NCI-H1417 treated with DMSO at 0.1 percent for 48 hours (cell line): ENCODE measurements around the gene AFF1.
A peak's percentile ranks its signal among the peaks of the same experiment; 100 is the strongest.

Experiments used
- DNase-seq: peaks from one replicate; lab custom pipeline; 2025; lab: John Stamatoyannopoulos, UW

The AFF1 gene, protein sequence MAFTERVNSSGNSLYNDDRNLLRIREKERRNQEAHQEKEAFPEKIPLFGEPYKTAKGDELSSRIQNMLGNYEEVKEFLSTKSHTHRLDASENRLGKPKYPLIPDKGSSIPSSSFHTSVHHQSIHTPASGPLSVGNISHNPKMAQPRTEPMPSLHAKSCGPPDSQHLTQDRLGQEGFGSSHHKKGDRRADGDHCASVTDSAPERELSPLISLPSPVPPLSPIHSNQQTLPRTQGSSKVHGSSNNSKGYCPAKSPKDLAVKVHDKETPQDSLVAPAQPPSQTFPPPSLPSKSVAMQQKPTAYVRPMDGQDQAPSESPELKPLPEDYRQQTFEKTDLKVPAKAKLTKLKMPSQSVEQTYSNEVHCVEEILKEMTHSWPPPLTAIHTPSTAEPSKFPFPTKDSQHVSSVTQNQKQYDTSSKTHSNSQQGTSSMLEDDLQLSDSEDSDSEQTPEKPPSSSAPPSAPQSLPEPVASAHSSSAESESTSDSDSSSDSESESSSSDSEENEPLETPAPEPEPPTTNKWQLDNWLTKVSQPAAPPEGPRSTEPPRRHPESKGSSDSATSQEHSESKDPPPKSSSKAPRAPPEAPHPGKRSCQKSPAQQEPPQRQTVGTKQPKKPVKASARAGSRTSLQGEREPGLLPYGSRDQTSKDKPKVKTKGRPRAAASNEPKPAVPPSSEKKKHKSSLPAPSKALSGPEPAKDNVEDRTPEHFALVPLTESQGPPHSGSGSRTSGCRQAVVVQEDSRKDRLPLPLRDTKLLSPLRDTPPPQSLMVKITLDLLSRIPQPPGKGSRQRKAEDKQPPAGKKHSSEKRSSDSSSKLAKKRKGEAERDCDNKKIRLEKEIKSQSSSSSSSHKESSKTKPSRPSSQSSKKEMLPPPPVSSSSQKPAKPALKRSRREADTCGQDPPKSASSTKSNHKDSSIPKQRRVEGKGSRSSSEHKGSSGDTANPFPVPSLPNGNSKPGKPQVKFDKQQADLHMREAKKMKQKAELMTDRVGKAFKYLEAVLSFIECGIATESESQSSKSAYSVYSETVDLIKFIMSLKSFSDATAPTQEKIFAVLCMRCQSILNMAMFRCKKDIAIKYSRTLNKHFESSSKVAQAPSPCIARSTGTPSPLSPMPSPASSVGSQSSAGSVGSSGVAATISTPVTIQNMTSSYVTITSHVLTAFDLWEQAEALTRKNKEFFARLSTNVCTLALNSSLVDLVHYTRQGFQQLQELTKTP

DNA sequence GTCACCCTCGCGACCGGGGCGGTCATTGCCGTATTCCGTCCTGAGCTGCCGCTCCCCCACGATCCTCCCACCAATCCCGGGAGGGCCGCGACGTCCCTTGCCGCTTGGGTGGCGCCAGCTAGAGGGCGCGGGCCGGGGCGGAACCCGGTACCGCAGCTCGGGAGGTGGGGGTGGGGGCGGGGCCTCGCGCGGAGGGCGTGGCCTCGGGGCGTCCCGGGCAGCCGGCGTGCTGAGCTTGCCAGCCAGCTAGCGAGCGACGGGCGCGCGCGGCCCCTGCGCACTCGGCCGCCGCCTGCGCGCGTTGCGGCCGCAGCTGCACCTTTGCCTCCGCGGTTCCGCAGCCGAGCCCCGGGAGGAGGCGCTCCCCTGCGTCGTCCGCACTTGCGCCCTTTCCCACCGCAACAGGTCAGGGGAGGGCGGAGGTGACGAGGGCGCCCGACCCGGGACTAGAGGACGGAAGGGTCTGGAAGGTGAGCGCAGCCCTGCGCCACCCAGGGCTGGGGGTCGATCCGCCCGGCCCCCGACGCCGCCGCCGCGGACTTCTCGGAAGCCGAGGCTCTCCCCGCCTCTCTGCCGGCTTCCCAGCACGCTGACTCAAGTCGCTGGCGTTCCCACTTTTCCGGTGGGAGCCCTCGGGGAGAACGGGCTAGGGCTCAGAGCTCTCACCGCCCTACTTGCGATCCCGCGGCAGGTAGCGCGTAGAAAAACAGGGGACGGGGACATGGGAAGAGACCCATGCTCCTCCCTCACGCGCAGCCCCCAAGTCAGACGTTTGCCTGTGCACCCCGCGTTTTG is at the start of gene AFF1:
AFF1 (plus strand) TSS at position 241 of the 795 bp plus-strand sequence. CDS start 13,523 bp downstream, outside the sequence.
- DNase-seq, result peak; percentile 35

DNA sequence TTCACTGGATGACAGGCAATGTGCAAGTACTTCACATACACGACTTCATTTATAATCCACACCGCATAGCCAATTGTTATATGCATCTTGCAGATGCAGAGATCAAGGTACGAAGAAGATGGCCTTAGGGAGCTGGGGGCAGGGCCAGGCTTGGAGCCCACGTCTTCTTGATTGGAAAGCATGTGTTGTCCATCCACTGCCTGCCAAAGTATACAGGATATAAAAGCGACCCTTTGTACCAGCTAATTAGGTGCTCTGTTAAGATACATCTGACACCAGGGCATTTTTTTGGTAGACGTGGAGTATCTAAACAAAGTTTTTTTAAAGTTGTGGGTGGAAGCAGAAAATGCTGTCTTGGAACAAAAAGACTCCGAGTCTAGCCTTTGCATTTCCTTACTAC is 44.0 kb upstream of the AFF1 start:
- DNase-seq, result no peak

DNA sequence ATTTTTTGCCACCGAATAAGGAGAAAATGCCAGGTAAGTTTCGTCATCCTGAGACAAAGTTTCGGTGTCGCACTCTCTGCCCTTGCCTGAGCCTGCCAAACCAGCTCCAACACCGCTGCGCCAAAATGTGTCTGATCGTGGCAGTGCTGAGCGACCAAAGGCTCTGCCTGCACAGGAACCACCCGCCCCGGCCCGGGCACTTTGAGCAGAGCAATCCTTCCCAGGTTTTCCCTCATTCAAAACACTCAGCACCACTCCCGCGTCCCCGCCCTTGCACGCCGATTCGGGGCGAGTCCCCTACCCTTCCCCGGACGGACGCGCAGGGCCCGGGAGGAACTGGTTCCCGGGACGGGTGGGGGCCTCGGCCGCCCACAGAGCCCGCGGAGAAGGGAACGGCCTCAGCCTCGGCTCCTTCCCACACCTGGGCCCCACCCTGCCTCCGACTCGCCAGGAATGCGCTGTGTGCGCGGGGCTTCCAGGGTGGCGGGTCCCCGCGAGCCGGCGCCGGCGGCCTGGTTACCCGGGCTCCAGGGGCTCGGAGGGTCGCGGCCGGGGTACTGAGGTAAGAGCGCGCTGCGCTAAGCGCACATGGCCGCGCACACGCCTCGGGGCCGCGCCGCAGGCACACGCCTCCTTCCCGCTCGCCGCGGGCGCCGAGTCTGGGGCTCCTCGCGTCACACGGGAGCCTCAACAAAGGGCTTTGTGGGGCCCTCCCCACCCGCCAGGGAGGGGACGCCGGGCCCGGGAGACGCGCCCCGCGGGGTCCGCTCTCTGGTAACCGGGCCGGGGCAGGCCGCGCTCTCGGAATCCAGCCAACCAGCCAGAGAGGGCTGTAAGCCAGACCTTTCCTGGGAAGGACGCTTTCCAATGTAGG is 42.8 kb upstream of the AFF1 start, which contains the start of gene C4orf36:
C4orf36 (minus strand) TSS at position 661 of the 874 bp plus-strand sequence. CDS start 902 bp downstream, outside the sequence.
- peak; percentile 54 for DNase-seq

DNA sequence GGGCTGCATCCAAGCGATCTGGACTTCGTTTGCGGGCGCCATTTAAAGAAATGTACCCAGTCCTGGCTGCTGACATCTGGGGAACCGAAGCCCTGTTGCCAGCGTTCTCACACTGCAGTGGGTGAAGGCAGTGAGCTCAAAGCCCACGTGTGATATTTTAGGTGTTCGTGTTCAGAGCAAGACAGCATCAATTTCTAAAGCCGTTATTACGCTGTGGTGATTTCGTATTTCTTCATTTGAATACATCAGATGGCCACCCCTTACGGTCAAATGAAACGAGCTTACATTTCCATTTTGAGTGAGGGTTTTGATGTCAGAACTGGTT is 42.2 kb upstream of the AFF1 start:
- DNase-seq, result peak; percentile 54

DNA sequence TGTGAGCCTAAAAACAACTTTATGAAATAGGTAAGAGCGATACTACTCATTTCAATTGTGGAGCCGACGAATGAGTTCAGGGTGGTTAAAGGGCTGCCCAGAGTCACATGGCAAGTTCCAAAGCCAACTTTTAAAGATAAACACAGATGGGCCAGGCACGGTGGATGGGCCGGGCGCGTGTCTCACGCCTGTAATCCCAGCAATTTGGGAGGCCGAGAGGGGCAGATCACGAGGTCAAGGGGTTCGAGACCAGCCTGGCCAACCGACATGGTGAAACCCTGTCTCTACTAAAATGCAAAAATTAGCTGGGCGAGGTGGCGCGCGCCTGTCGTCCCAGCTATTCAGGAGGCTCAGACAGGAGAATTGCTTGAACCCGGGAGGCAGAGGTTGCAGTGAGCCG is 41.7 kb upstream of the AFF1 start:
- no peak for DNase-seq

DNA sequence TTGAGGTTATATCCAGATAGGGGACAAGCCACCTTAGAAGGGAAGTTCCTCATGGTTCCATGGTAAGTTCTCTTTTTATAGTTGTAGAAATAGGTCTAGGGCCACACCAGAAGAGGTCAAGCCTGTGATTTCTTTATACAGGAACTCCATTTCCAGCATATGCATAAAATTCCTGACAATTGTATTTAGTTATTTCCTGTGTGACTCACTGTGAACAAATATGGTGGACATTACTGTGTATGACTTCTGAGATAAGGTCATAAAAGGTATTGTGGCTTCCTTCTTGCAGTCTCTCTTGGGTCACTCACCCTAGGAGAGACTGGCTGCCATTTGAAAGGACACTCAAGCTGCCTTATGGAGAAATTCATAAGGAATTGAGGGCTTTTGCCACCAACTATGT is 40.4 kb upstream of the AFF1 start:
- DNase-seq, result no peak

DNA sequence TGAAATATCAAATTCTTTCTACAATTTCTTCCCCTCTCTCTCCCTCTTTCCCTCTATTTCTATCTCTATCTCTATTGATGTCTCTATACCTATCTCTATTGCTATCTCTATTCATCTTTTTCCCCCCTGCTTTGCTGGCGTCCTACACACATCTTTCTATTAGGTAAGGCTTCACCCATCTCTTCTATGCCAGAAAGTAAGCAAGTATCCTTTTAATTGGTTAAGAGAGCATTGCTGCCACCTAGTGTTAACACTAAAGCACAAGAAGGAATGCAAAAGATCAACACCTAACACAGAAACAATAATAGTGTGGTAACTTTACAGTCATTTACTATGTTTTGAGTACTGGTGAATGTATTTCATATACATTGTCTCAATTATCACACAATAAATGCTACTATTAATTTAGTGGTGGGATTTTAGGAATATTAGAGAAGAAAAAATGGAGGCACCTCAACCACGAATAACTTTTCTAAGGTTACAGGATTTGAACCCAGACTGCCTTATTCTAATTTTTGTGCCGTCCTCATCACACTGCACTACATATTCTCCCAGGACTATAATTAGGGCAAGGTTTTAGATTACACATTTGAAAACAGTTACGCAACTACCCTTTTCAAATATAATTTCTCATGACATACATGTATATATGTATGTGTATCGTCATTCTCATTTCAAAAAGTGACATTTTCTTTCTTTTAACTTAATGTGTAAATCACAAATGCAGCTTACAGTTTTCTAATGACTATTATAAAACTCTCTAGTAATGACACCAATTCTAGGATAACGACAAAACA is 38.9 kb upstream of the AFF1 start:
- peak; percentile 37 for DNase-seq

DNA sequence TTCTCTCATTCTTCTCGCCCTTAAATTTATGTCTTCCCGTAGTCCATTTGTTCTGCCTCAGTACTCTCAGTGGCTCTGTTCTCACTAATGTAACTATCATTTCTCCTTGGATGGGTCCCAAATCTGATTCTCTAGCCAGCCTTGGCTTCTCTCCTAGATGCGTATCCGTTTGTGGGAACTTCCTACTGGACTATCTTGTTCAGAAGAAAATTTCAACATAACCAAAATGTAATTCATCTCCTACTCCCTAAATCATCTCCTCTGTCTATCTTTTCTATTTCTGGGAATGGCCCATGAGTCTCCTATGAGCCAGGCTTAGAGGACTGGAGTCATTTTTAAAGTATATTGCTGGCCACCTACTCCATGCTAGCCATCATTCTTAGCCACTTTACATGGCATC is 38.2 kb upstream of the AFF1 start:
- DNase-seq, result no peak

DNA sequence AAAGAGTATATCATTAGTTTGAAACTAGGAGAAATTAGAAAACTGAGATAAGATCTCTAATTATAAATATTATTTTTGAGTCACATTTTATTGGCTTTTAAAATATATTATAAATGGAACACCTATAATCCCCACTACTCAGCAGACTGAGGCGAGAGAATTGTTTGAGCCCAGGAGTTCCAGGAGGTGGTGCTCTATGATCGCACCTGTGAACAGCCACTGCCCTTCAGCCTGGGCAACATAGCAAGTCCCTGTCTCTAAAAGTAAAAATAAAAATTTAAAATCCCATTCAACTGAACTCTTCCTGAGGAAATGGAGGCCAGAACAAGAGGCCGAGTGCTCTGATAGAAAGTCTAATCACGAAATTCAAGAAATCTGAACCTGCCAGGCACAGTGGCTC is 36.2 kb upstream of the AFF1 start:
- no peak for DNase-seq

DNA sequence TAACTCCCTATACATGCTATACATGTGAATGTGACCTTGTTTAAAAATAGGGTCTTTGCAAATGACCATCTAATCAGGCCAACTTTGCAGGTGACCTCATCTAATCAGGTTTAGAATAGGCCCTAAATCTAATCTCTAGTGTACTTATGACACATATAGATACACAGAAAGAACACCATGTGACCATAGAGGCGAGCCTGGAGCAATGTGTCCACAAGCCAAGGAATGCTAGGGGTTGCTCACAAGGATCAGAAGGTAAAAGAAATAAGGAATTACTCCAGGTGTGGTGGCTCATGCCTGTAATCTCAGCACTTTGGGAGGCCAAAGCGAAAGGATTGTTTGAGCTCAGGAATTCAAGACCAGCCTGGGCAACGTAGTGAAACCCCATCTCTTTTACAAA is 32.9 kb upstream of the AFF1 start:
- no peak for DNase-seq

DNA sequence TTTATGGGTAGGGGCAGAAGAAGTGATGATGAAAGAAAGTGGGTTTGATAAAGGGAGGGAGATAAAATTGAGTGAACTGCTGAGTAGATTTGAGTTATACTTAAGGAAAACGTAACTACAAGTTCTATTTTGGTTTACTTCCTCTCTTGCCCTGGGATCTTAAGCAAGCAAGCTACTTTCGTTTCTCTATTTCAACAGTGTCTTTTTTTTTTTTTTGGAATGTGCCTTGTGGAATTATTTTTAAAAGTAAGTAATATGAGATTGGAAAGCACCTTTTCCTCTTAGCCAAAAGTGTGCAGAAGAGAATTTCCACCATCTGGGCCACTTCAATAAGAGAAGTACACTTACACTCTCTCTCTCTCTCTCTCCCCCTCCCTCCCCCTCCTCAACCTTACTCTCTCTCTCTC is 26.6 kb upstream of the AFF1 start:
- no peak for DNase-seq

DNA sequence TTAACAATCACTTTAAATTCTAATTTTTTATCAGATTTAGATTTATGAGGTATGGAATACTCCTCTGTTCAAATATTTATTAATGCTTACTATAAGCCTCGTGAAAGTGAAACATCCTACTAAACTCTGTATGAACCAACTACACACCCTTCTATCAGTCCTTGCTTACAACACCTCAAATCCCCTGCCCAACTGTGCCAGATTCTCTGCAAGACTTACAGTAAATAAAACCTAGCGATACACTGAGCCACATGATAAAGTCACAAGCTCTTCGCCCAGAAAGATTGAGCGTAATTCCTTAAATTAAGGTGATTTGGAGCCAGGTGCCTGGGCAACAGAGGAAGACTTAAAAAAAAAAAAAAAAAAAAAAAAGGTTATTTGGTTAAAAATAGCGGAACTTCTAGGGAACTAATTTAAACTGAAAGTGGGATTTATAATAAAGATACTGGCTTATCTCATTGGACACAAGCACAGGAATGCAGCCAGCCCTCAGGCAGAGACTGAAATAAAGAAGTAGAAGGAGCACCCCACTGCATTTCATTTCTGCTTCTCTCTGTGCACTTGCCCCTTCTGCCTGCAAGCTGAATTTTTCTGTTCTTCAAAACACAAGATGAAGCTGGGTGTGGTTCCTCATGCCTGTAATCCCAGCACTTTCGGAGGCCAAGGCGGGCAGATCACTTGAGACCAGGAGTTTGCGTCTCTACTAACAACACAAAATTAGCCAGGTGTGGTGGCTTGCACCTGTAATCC is 25.1 kb upstream of the AFF1 start:
- DNase-seq, result no peak

DNA sequence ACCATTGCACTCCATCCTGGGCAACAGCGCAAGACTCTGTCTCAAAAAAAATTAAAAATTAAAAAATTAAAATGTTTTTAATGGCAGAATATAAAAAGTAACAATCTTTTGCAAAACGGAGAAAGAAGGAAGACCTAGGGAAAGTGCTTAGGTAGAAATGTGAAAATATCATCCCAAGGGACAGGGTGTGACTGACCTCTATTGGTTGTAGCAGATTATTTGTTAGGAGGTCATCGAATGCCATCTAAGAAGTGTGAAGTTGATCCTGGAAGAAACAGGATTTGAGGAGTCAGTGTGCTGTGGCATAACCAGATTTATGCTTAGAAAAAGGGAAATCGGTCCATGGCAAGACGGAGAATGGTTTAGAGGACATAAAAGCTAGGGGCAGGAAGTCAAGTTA is 24.4 kb upstream of the AFF1 start:
- DNase-seq, result no peak

DNA sequence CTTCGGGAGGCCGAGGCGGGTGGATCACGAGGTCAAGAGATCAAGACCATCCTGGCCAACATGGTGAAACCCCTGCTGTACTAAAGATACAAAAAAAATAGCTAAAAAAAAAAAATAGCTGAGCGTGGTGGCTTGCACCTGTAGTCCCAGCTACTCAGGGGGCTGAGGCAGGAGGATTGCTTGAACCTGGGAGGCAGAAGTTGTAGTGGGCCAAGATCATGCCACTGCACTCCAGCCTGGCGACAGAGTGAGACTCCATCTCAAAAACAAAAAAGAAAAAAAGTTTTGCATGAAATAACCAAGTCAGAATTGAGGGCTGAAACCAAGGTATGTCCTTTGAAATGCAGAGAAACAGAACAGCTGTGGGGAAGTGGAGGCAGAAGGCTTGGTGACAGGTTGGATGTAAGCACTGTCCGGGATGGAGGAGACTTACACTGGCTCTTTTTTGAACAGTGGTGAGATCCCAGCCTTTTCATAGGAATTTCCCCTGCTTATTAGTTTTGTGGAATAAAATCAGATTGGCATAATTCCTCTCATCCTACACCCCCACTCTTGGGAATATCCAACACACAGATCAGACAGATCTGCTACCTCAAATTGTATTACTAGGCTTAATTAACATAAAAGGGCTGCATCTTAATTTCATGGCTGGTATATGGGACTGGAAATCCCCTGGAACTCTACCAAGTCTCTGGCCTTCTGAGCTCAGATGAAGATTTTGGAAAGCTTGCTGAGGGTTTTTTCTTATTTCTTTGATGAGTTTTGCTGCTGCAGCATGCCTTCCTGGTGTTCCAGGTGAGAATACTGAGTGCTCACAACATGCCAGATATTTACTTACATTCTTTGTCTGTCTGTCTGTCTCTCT is 23.8 kb upstream of the AFF1 start:
- DNase-seq, result no peak

DNA sequence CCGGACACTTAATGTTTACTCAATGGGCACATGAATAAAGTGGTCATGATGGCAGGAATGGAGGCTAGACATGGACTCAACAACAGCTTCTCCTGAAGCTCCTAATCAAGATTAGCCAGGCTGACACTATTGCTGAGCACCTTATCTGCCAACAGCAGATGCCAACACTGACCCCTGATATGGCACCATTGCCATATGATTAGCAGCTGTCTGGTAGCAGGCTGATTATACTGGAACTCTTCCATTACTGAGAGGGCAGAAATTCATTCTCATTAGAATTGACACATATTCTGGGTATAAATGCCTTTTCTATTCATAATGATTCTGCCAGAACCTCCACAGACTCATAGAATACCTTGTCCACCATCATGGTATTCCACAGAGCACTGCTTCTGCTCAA is 18.4 kb upstream of the AFF1 start:
- DNase-seq, result no peak

DNA sequence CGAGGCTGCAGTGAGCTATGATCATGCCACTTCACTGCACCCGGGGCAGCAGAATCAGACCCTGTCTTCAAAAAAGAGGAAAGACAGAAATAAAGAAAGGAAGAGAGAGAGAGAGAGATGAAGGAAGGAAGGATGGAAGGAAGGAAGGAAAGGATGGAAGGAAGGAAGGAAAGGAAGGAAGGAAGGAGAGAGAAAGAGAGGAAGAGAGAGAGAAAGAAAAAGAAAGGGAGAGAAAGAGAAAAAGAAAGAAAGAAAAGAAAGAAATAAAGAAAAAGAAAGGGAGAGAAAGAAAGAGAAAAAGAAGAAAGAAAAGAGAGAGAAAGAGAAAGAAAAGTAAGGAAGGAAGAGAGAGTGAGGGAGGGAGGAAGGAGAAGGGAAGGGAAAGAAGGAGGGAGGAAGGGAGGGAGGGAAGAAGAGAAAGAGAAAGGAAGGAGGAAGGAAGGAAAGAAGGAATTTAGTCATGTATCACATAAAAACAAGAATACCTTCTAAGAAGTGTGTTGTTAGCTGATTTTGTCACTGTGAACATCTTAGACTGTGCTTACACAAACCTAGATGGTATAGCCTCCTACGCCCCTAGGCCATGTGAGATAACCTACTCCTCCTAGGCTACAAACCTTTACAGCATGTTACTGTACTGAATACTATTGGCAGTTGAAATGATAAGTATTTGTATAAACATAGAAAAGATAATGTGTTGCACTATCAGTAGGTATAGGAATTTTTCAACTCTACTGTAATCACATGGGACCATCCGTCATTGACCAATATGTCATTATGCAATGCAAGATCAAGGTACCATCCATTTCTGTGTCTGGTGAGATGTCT is 17.4 kb upstream of the AFF1 start:
- no peak for DNase-seq

DNA sequence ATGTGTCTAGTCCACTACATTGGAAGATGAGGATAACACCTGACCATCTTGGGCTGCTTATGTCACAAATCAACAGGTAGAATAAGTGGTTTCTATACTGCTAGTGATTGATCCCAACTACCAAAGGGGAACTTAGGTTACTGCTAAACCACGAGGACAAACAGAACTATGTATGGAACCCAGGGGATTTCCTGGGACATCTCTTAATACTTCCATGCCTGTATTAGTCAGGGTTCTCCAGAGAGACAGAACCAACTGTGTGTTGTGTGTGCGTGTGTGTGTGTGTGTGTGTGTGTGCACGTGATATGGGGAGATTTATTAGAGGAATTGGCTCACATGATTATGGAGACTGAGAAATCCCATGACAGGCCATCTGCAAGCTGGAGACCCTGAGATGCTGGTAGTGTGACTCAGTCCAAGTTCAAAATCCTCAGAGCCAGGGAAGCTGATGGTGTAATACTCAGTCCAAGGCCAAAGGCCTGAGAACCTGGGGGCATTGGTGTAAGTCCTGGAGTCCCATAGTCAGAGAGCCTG is 16.2 kb upstream of the AFF1 start:
- DNase-seq, result no peak
